ENCODE data around the gene URAD. TPM values are rescaled to one million over a fixed set of nuclear protein-coding genes. Genes with fewer than 3 reads are reported as not detected.
A peak's percentile ranks its signal among the peaks of the same experiment; 100 is the strongest.
"Not testable (repeated sequence)": the region's sequence is repeated elsewhere in the genome, so short reads cannot be mapped to it uniquely, and the experiment has no call there.

URAD gene
- total RNA-seq, 2 experiments from 2014 or later, result not detected

DNA sequence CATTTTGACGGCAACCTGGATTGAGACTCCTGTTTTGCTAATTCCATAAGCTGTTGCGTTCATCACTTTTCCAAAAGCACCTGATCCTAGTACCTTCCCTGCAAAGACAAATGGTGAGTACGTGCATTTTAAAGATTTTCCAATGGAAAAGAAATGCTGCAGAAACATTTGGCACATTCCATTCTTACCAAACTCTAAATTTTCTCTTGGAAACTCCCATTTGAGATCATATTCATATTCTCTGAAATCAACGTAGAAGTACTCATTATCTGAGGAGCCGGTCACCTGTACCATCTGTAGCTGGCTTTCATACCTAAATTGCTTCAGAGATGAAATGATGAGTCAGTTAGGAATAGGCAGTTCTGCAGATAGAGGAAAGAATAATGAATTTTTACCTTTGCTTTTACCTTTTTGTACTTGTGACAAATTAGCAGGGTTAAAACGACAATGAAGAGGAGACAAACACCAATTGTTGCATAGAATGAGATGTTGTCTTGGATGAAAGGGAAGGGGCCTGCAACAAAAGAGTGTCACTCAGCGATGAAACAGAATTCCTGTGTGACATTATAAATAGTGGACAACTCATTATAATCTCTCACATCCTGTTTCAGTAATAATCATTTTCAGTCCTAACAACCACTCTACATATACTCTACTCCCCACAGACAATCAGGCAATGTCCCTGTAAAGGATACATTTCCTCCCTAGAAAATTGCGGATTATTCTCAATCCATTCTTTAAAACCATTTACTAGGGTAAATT, 45.6 kb upstream of the URAD start:
- Histone ChIP-seq H3K4me3 (ENCODE audit: low read length) (no peak overlapping the region), H3K9me3 (ENCODE audit: control insufficient read depth in 1 of 2, insufficient read depth in 1 of 2, low read length in 2 of 2) (no peaks in the 10 kb centered on the region), H3K27ac (ENCODE audit: low read depth in 1 of 2, low read length in 2 of 2) (no peak overlapping the region), H3K36me3 (ENCODE audit: insufficient read depth, low read length) (no peaks in the 10 kb centered on the region), H3K27me3 (ENCODE audit: control insufficient read depth in 1 of 2, insufficient read depth in 2 of 2, low read length in 2 of 2) (peaks cover 0 to 4% of the 10 kb centered on the region in 2 experiments), H3K4me1 (ENCODE audit: insufficient read depth, low read length) (peaks cover 3% of the 10 kb centered on the region)
- H3K27ac Mint-ChIP-seq, result no peak overlapping the region
- intact Hi-C loops (cut with DNase I, micrococcal nuclease), result no loop called here
- H3K9me3 Mint-ChIP-seq, result no peaks in the 10 kb centered on the region
- no peak for ATAC-seq (ENCODE audit: poor library complexity)
- DNase-seq, result no peak
- TF ChIP-seq, protein P1, sequence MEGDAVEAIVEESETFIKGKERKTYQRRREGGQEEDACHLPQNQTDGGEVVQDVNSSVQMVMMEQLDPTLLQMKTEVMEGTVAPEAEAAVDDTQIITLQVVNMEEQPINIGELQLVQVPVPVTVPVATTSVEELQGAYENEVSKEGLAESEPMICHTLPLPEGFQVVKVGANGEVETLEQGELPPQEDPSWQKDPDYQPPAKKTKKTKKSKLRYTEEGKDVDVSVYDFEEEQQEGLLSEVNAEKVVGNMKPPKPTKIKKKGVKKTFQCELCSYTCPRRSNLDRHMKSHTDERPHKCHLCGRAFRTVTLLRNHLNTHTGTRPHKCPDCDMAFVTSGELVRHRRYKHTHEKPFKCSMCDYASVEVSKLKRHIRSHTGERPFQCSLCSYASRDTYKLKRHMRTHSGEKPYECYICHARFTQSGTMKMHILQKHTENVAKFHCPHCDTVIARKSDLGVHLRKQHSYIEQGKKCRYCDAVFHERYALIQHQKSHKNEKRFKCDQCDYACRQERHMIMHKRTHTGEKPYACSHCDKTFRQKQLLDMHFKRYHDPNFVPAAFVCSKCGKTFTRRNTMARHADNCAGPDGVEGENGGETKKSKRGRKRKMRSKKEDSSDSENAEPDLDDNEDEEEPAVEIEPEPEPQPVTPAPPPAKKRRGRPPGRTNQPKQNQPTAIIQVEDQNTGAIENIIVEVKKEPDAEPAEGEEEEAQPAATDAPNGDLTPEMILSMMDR (IDR thresholded peaks at IDR 0.05), result no peak
- H3K4me3 Mint-ChIP-seq, result no peak overlapping the region
- H3K4me1 Mint-ChIP-seq (ENCODE audit: low read depth), result no peaks in the 10 kb centered on the region
- ChIA-PET CTCF (no interaction called here), POLR2A (no interaction called here)
- H3K27me3 Mint-ChIP-seq, result peaks cover 10% of the 10 kb centered on the region
- no peaks in the 10 kb centered on the region for H3K36me3 Mint-ChIP-seq (ENCODE audit: low read depth)

DNA sequence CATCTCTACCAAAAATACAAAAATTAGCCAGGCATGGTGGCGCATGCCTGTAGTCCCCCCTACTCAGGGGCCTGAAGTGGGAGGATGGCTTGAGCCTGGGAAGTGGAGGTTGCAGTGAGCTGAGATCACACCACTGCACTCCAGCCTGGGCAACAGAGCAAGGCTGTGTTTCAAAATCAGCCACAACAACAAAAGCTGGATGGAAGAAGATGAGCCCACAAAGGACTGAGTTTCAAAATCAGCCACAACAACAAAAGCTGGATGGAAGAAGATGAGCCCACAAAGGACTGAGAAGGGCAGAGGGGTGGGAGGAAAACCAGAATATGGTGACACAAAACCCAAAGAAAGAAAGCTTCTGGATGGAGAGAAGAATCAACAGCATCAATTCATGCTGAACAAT, 43.9 kb upstream of the URAD start:
- H3K4me3 ChIP-seq (ENCODE audit: low read length); H3K27ac ChIP-seq (ENCODE audit: low read depth in 1 of 2, low read length in 2 of 2); H3K27me3 Mint-ChIP-seq; H3K9me3 Mint-ChIP-seq; H3K27ac Mint-ChIP-seq; H3K27me3 ChIP-seq (ENCODE audit: control insufficient read depth in 1 of 2, insufficient read depth in 2 of 2, low read length in 2 of 2); DNase-seq; H3K4me1 ChIP-seq (ENCODE audit: insufficient read depth, low read length); intact Hi-C loops (cut with DNase I, micrococcal nuclease); H3K4me1 Mint-ChIP-seq (ENCODE audit: low read depth); CTCF ChIA-PET; ATAC-seq (ENCODE audit: poor library complexity); H3K36me3 ChIP-seq (ENCODE audit: insufficient read depth, low read length); POLR2A ChIA-PET; H3K36me3 Mint-ChIP-seq (ENCODE audit: low read depth); H3K9me3 ChIP-seq (ENCODE audit: control insufficient read depth in 1 of 2, insufficient read depth in 1 of 2, low read length in 2 of 2); H3K4me3 Mint-ChIP-seq: not testable (repeated sequence)

DNA sequence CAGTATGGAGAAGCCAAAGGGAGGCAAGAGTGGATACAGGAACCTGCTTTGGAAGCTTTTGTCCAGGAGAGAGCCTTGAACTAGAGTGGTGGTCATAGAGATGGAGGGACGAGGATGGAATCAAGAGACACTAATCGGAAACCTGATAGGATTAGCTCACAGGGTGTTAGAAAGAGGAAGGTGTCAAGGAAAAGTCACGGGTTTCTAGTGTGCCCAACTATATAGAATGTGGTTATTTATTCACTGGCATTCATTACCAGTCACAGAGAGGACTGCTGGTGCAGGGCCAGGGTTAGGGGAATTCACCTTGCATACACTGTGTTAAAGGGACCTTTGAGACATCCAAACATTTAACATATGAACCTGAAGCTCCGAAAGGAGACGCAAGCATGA, 43.4 kb upstream of the URAD start:
- Mint-ChIP-seq H3K4me3 (no peak overlapping the region), H3K27ac (no peak overlapping the region), H3K9me3 (no peaks in the 10 kb centered on the region), H3K27me3 (peaks cover 6% of the 10 kb centered on the region), H3K36me3 (ENCODE audit: low read depth) (no peaks in the 10 kb centered on the region), H3K4me1 (ENCODE audit: low read depth) (peaks cover 11% of the 10 kb centered on the region)
- no peak overlapping the region for H3K27ac ChIP-seq (ENCODE audit: low read depth in 1 of 2, low read length in 2 of 2)
- H3K36me3 ChIP-seq (ENCODE audit: insufficient read depth, low read length), result no peaks in the 10 kb centered on the region
- no peaks in the 10 kb centered on the region for H3K9me3 ChIP-seq (ENCODE audit: control insufficient read depth in 1 of 2, insufficient read depth in 1 of 2, low read length in 2 of 2)
- intact Hi-C loops (cut with DNase I, micrococcal nuclease), result no loop called here
- ATAC-seq (ENCODE audit: poor library complexity) (no peak), DNase-seq (peak in 2 of 14 experiments; percentile 22 to 27)
- CTCF ChIA-PET, result no interaction called here
- no peak overlapping the region for H3K4me3 ChIP-seq (ENCODE audit: low read length)
- peaks cover 3% of the 10 kb centered on the region for H3K4me1 ChIP-seq (ENCODE audit: insufficient read depth, low read length)
- TF ChIP-seq, protein P1 (IDR thresholded peaks at IDR 0.05), result no peak
- peaks cover 0 to 4% of the 10 kb centered on the region in 2 experiments for H3K27me3 ChIP-seq (ENCODE audit: control insufficient read depth in 1 of 2, insufficient read depth in 2 of 2, low read length in 2 of 2)
- POLR2A ChIA-PET, result no interaction called here
